H1 (cell line): ENCODE results near the gene ENKUR. TPM values are rescaled to one million over a fixed set of nuclear protein-coding genes. Genes with fewer than 3 reads are reported as not detected.

Experiments used
- CTCF ChIA-PET: fragments of 300-600 bp; sonication (Branson Sonifier 250); formaldehyde crosslinking; loops from one replicate; lab custom pipeline; 2021; ENCODE audit not compliant: partially characterized antibody; lab: Charles Lee
- POLR2A ChIA-PET: fragments of 300-600 bp; sonication (Branson Sonifier 250); formaldehyde crosslinking; loops from one replicate; lab custom pipeline; 2021; ENCODE audit warnings: inconsistent platforms; ENCODE audit not compliant: partially characterized antibody; lab: Charles Lee
- DNase-seq, 2 experiments: peaks; one replicate each; pipeline versions ENCODE4 v3.0.0 to v3.0.0-alpha.2; 2010 to 2022; ENCODE audit warnings: low spot score in 2 of 2, low read depth in 1 of 2, mixed read lengths in 1 of 2
- FAIRE-seq: peaks from 2 replicates; lab custom pipeline; 2011; peaks lifted over from hg19 to GRCh38; lab: Jason Lieb, UNC
- H2AFZ ChIP-seq: 2 replicates; pipeline ENCODE4 v1.8.1; 2012; ENCODE audit warnings: low read length, inconsistent platforms
- H2AK5ac ChIP-seq: 2 replicates; pipeline ENCODE4 v1.6.1; 2013; ENCODE audit warnings: low read depth, low read length
- H2BK120ac ChIP-seq: replicated peaks from 2 replicates; pipeline ENCODE3; 2013; ENCODE audit warnings: low read depth, low read length, inconsistent platforms
- H2BK12ac ChIP-seq: 2 replicates; pipeline ENCODE4 v1.6.1; 2013; ENCODE audit warnings: low read depth, low read length
- H2BK15ac ChIP-seq: 2 replicates; pipeline ENCODE4 v1.6.1; 2013; ENCODE audit warnings: low read length
- H2BK20ac ChIP-seq: 2 replicates; pipeline ENCODE4 v1.6.1; 2013; ENCODE audit warnings: low read length
- H2BK5ac ChIP-seq: 2 replicates; pipeline ENCODE4 v1.6.1; 2013; ENCODE audit warnings: low read depth, low read length
- H3K14ac ChIP-seq: 2 replicates; pipeline ENCODE4 v1.6.1; 2013; ENCODE audit warnings: inconsistent platforms; ENCODE audit not compliant: insufficient read length
- H3K18ac ChIP-seq: 2 replicates; pipeline ENCODE4 v1.6.1; 2013; ENCODE audit warnings: low read length; ENCODE audit errors: extremely low read depth
- H3K23ac ChIP-seq: 2 replicates; pipeline ENCODE4 v1.6.1; 2013; ENCODE audit warnings: inconsistent platforms; ENCODE audit not compliant: insufficient read length
- H3K23me2 ChIP-seq: 2 replicates; pipeline ENCODE4 v1.6.1; 2013; ENCODE audit warnings: low read depth, low read length
- H3K27ac ChIP-seq: 2 replicates; pipeline ENCODE4 v1.6.1; 2011; ENCODE audit warnings: low read depth, low read length, inconsistent platforms
- H3K27me3 ChIP-seq, 4 experiments: replicated peaks in 1 of 4; 1 replicate in 1 of 4; 2 replicates in 3 of 4; pipeline versions ENCODE4 v1.6.1 to v1.8.1; 2011 to 2013; ENCODE audit warnings: low read length in 3 of 4, mild to moderate bottlenecking in 3 of 4, inconsistent platforms in 2 of 4, mixed read lengths in 2 of 4, moderate library complexity in 1 of 4; ENCODE audit not compliant: control insufficient read depth in 3 of 4, insufficient read depth in 3 of 4; ENCODE audit errors: extremely low read depth in 1 of 4
- H3K36me3 ChIP-seq, 4 experiments: 2 replicates each; pipeline versions ENCODE4 v1.6.1 to v1.8.1; 2011 to 2013; ENCODE audit warnings: mild to moderate bottlenecking in 4 of 4, low read length in 3 of 4, moderate library complexity in 2 of 4, control low read depth in 1 of 4, inconsistent platforms in 1 of 4; ENCODE audit not compliant: insufficient read depth in 4 of 4, control insufficient read depth in 2 of 4
- H3K4ac ChIP-seq: replicated peaks from 2 replicates; pipeline ENCODE3; 2013; ENCODE audit warnings: low read length, low read depth, mixed read lengths, inconsistent platforms; ENCODE audit not compliant: insufficient read length
- H3K4me1 ChIP-seq, 4 experiments: replicated peaks in 1 of 4; 1 replicate in 1 of 4; 2 replicates in 3 of 4; pipeline versions ENCODE4 v1.6.1 to v1.8.1; 2011 to 2013; ENCODE audit warnings: low read length in 3 of 4, inconsistent platforms in 2 of 4, mixed read lengths in 1 of 4; ENCODE audit not compliant: insufficient read depth in 4 of 4, control insufficient read depth in 3 of 4
- H3K4me2 ChIP-seq, 2 experiments: 2 replicates each; pipeline versions ENCODE4 v1.6.1 to v1.8.1; 2011 to 2013; ENCODE audit warnings: low read depth in 2 of 2, low read length in 2 of 2, control low read depth in 1 of 2, inconsistent platforms in 1 of 2, mild to moderate bottlenecking in 1 of 2; ENCODE audit not compliant: insufficient read depth in 1 of 2
- H3K4me3 ChIP-seq, 4 experiments: fragments of 200-600, 300-600 bp in 1 of 4; sonication (generic), shearing (Covaris generic), sonication (Bioruptor Twin) in 1 of 4; 2 replicates each; pipeline versions ENCODE4 v1.5.1 to v1.8.1; 2011 to 2016; ENCODE audit warnings: low read length in 4 of 4, low read depth in 3 of 4, control low read depth in 2 of 4, inconsistent platforms in 2 of 4, mild to moderate bottlenecking in 2 of 4, mixed read lengths in 1 of 4, moderate library complexity in 1 of 4; ENCODE audit not compliant: insufficient read depth in 2 of 4; ENCODE audit errors: extremely low read depth in 1 of 4
- H3K56ac ChIP-seq: replicated peaks from 2 replicates; pipeline ENCODE3; 2013; ENCODE audit warnings: low read depth, mild to moderate bottlenecking, mixed read lengths, low read length, inconsistent platforms; ENCODE audit not compliant: insufficient read length
- H3K79me1 ChIP-seq: 2 replicates; pipeline ENCODE4 v1.6.1; 2013; ENCODE audit warnings: low read depth, low read length, control low read depth
- H3K79me2 ChIP-seq, 2 experiments: 2 replicates each; pipeline versions ENCODE4 v1.6.1 to v1.8.1; 2012 to 2013; ENCODE audit warnings: low read length in 2 of 2, mild to moderate bottlenecking in 2 of 2, inconsistent platforms in 1 of 2; ENCODE audit not compliant: insufficient read depth in 2 of 2, control insufficient read depth in 1 of 2
- H3K9ac ChIP-seq, 4 experiments: replicated peaks in 1 of 4; 1 replicate in 1 of 4; 2 replicates in 3 of 4; pipeline versions ENCODE4 v1.6.1 to v1.8.1; 2011 to 2013; ENCODE audit warnings: low read depth in 3 of 4, low read length in 3 of 4, control low read depth in 2 of 4, mild to moderate bottlenecking in 2 of 4, moderate library complexity in 2 of 4, inconsistent platforms in 1 of 4; ENCODE audit errors: extremely low read depth in 1 of 4
- H3K9me3 ChIP-seq, 2 experiments: 2 replicates each; pipeline versions ENCODE4 v1.6.1 to v1.8.1; 2012 to 2013; ENCODE audit warnings: mild to moderate bottlenecking in 2 of 2, moderate library complexity in 2 of 2, control low read depth in 1 of 2, inconsistent platforms in 1 of 2, low read depth in 1 of 2, low read length in 1 of 2, mixed read lengths in 1 of 2; ENCODE audit not compliant: insufficient read depth in 2 of 2
- H4K20me1 ChIP-seq, 2 experiments: replicated peaks in 1 of 2; 2 replicates each; pipeline versions ENCODE3 to v1.8.1; 2011 to 2013; ENCODE audit warnings: inconsistent platforms in 2 of 2, low read length in 2 of 2, mild to moderate bottlenecking in 1 of 2; ENCODE audit not compliant: insufficient read depth in 2 of 2, control insufficient read depth in 1 of 2
- H4K5ac ChIP-seq: 2 replicates; pipeline ENCODE4 v1.6.1; 2013; ENCODE audit warnings: low read length, low read depth, mixed read lengths, inconsistent platforms; ENCODE audit not compliant: insufficient read length
- H4K8ac ChIP-seq: 2 replicates; pipeline ENCODE4 v1.8.0; 2013; ENCODE audit warnings: mild to moderate bottlenecking, moderate library complexity, low read length, inconsistent platforms; ENCODE audit not compliant: insufficient read depth; ENCODE audit errors: extremely low read depth
- H4K91ac ChIP-seq: replicated peaks from 2 replicates; pipeline ENCODE3; 2013; ENCODE audit warnings: low read length, mixed read lengths, inconsistent platforms; ENCODE audit not compliant: insufficient read length
- WGBS, 2 experiments: shearing (Covaris generic) in 1 of 2; methylation state at CpG; one replicate each; pipeline versions ENCODE4 v1.1.6 to v1.1.7; 2013 to 2015; ENCODE audit warnings: low lambda C conversion rate in 2 of 2, mixed read lengths in 2 of 2, inconsistent platforms in 1 of 2, low coverage in 1 of 2, missing lambda C conversion rate in 1 of 2; ENCODE audit not compliant: insufficient replicate concordance in 2 of 2, insufficient coverage in 1 of 2, insufficient read length in 1 of 2; ENCODE audit errors: extremely low coverage in 1 of 2, missing lambda C conversion rate in 1 of 2; 5-methylcytosine and 5-hydroxymethylcytosine counted together
- polyA plus RNA-seq, 7 experiments: library from polyadenylated mRNA; depleted of rRNA in 3 of 7; stranded (reverse) in 5 of 7; unstranded in 2 of 7; fragments of >200 nt in 5 of 7; fragments of 200-250 nt in 2 of 7; gene quantifications; 1 replicate in 5 of 7; 2 replicates in 1 of 7; 4 replicates in 1 of 7; pipeline versions ENCODE4 v1.2.1 to v1.2.3, GENCODE V29; 2011 to 2013; ENCODE audit warnings: missing spikeins in 2 of 7, mixed read lengths in 2 of 7
- total RNA-seq: library from RNA; stranded (reverse); fragmentation: NEBNext Ultra II Directional; extraction: Animal tissue kit (Norgen Biotek cat#: 25700); gene quantifications from 2 replicates; pipeline ENCODE4 v1.2.1, GENCODE V29; 2021

The ENKUR gene
- total and polyA plus RNA-seq, 2 of the 8 experiments (the other 6 are each of a cell fraction or from before 2014, with no cell fraction given) = not detected

DNA sequence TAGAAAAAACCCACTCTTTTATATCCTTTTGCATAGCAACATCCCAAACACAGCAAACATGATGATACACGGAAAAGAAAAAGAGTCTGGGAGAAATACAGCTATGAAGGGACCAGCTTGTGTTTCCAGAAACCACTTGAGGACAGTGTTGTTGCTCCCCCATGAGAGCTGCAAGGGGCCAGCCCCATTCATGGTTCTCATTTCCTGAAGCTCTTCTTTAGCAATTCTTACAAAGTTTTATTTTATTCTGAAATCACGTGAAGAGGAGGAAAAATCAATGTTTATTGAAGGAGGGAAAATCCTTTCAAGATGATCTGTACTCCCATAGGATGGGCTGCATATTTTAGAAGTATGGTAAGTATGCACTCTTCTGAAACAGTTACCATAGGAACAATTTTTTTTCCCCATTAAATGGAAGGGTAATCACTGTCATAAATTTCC lies 46.1 kb downstream of the ENKUR start:
- ChIA-PET CTCF (interaction anchor here (1.3 to 1.6 kb wide), 2 partner anchors 12 to 31 kb away, joined by 3 to 9 read pairs; no protein-coding TSS in a partner anchor), POLR2A (interaction anchor here (1.4 kb wide), 1 partner anchor 16 kb away, joined by 4 read pairs; no protein-coding TSS in a partner anchor)
- Histone ChIP-seq H3K14ac (no peak overlapping the region), H2BK20ac (no peak overlapping the region), H3K18ac (no peak overlapping the region), H2AK5ac (no peak overlapping the region), H3K27me3 (no peaks in the 10 kb centered on the region), H3K79me2 (no peaks in the 10 kb centered on the region), H3K9me3 (no peaks in the 10 kb centered on the region), H3K4ac (no peak overlapping the region), H3K9ac (no peak overlapping the region), H3K23ac (no peak overlapping the region), H2BK5ac (no peak overlapping the region), H2BK12ac (no peak overlapping the region), H4K8ac (no peak overlapping the region), H2AFZ (no peak overlapping the region), H4K5ac (no peak overlapping the region), H3K27ac (no peak overlapping the region), H3K4me3 (no peak overlapping the region), H3K23me2 (peaks cover 4% of the 10 kb centered on the region; the same call in 1 of the 2 replicates), H2BK15ac (no peak overlapping the region), H4K91ac (no peak overlapping the region), H4K20me1 (peaks cover 0 to 4% of the 10 kb centered on the region in 2 experiments), H3K4me2 (no peak overlapping the region), H2BK120ac (no peak overlapping the region), H3K36me3 (no peaks in the 10 kb centered on the region), H3K79me1 (no peaks in the 10 kb centered on the region), H3K56ac (no peak overlapping the region), H3K4me1 (no peaks in the 10 kb centered on the region)
- FAIRE-seq = no peak
- DNase-seq = no peak
- WGBS, 2 experiments = 91% methylated on average over 2 of the region's 2 CpGs; no CpG with 5 or more reads in 1 of the 2 experiments
